Measurements from ENCODE around the gene STAG1.

- TF ChIP-seq CTCF (conservative IDR thresholded peaks at IDR 0.05 in 1 of 2, IDR thresholded peaks at IDR 0.05 in 1 of 2; ENCODE audit: extremely low read depth in 1 of 2, insufficient read depth in 1 of 2, low read depth in 1 of 2, low read length in 2 of 2) = no peak
- no peak for TF ChIP-seq EZH2 (IDR thresholded peaks at IDR 0.05; ENCODE audit: borderline replicate concordance, low read length)
Observed at GRCh38 chr3:136728473-136728872, 23.7 kb downstream of the STAG1 start.

Measured in mammary epithelial cell (primary cell).